Body of pancreas (tissue), 4 donors: ENCODE results near the gene SOX9. TPM values are rescaled to one million over a fixed set of nuclear protein-coding genes. Genes with fewer than 3 reads are reported as not detected.

Source experiments
- ATAC-seq: fragments of 150-250 bp; one replicate; pipeline ENCODE4 v1.9.1; 2016
- DNase-seq, 4 donors: peaks; one replicate each; pipeline ENCODE4 v3.0.0-alpha.2; 2019
- H3K27ac ChIP-seq, 4 donors: fragments of 200-600 bp; sonication (generic); 1 replicate in 3 of 4; 2 replicates in 1 of 4; pipeline versions ENCODE4 v1.5.1 to v1.6.1; 2016 to 2019; ENCODE audit warnings: mild to moderate bottlenecking in 1 of 4, mixed read lengths in 1 of 4, moderate library complexity in 1 of 4
- H3K27me3 ChIP-seq, 2 donors: fragments of 200-600 bp; sonication (generic); one replicate each; pipeline ENCODE4 v1.6.0; 2016; ENCODE audit warnings: mild to moderate bottlenecking in 1 of 2
- H3K36me3 ChIP-seq, 2 donors: fragments of 200-600 bp; sonication (generic); replicated peaks in 1 of 2; 2 replicates each; pipeline ENCODE4 v1.5.1; 2016; ENCODE audit warnings: low read depth in 2 of 2; ENCODE audit not compliant: insufficient read depth in 1 of 2
- H3K4me1 ChIP-seq: fragments of 200-600 bp; sonication (generic); one replicate; pipeline ENCODE4 v1.6.0; 2016
- H3K4me3 ChIP-seq, 2 donors: fragments of 200-600 bp; sonication (generic); 1 replicate in 1 of 2; 2 replicates in 1 of 2; pipeline ENCODE4 v1.5.1; 2016 to 2019
- H3K9me3 ChIP-seq, 3 donors: fragments of 200-600 bp; sonication (generic); 1 replicate in 2 of 3; 2 replicates in 1 of 3; pipeline ENCODE4 v1.5.1; 2016
- POLR2A ChIP-seq, 3 donors: fragments of 450-650 bp; IDR thresholded peaks; one replicate each; pipeline ENCODE4 v1.6.1; 2016; ENCODE audit warnings: antibody characterized with exemption in 3 of 3, mild to moderate bottlenecking in 2 of 3
- WGBS, 2 donors: methylation state at CpG; one replicate each; pipeline ENCODE4 v1.1.5; 2017; 5-methylcytosine and 5-hydroxymethylcytosine counted together
- intact Hi-C: fragments of 100-400 bp; cut with DNase I; formaldehyde crosslinking; loops from one replicate; pipeline ENCODE4 v1.15.1; 2023
- total RNA-seq, 2 donors: library from RNA; depleted of rRNA; stranded (reverse); fragments of >200 nt; gene quantifications; one replicate each; pipeline ENCODE4 v1.1.0, GENCODE V29; 2016
- TF ChIP-seq, protein P1 (sequence below), 7 experiments: fragments of 450-650 bp in 4 of 7; fragments of 200-600 bp in 3 of 7; sonication (generic) in 3 of 7; IDR thresholded peaks; one replicate each; pipeline ENCODE4 v1.5.1; 2016 to 2019; ENCODE audit warnings: antibody characterized with exemption in 7 of 7

SOX9 gene
- total RNA-seq: 10 to 100 TPM; 35.8 to 47.5 TPM

DNA sequence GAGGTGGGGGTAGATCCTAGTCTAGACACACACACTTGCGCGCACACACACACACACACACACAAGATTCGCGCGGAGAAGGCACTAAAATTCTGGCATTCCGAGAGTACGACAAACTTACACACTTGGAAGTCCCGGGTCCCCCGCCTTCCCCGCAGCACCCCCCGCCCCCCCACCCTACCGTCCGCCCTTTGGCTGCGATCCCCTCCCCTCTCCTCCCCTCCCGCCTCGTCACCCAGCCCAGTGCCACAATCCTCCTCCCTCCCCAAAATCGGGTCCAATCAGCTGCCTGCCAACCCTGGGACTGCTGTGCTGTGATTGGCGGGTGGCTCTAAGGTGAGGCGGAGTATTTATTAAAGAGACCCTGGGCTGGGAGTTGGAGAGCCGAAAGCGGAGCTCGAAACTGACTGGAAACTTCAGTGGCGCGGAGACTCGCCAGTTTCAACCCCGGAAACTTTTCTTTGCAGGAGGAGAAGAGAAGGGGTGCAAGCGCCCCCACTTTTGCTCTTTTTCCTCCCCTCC lies at the start of gene SOX9:
TSS of gene SOX9 (plus strand) at position 379 of the 522 bp plus-strand sequence. CDS start 372 bp downstream, outside the sequence.
- peaks cover 39% of the 10 kb centered on the region for H3K4me1 ChIP-seq
- DNase-seq (peak; percentile 94 to 97 (median 96)), ATAC-seq (peak; percentile 88)
- intact Hi-C loops: loop anchor here (10.0 kb wide), 1 partner anchor 414 kb away; no protein-coding TSS in a partner anchor
- H3K27ac ChIP-seq: peak within 1 kb of the TSS; percentile 86 to 96 (median 94)
- TF ChIP-seq POLR2A (IDR thresholded peaks at IDR 0.05): peak; percentile 97 to 99 (median 99)
- TF ChIP-seq, protein P1, sequence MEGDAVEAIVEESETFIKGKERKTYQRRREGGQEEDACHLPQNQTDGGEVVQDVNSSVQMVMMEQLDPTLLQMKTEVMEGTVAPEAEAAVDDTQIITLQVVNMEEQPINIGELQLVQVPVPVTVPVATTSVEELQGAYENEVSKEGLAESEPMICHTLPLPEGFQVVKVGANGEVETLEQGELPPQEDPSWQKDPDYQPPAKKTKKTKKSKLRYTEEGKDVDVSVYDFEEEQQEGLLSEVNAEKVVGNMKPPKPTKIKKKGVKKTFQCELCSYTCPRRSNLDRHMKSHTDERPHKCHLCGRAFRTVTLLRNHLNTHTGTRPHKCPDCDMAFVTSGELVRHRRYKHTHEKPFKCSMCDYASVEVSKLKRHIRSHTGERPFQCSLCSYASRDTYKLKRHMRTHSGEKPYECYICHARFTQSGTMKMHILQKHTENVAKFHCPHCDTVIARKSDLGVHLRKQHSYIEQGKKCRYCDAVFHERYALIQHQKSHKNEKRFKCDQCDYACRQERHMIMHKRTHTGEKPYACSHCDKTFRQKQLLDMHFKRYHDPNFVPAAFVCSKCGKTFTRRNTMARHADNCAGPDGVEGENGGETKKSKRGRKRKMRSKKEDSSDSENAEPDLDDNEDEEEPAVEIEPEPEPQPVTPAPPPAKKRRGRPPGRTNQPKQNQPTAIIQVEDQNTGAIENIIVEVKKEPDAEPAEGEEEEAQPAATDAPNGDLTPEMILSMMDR (IDR thresholded peaks at IDR 0.05): peak in 2 of 7 experiments; percentile 2 to 3
- H3K36me3 ChIP-seq: no peaks in the 10 kb centered on the region
- peak within 1 kb of the TSS; percentile 70 to 79 for H3K4me3 ChIP-seq
- WGBS, 2 donors: 0 to 2% methylated on average over 22 to 25 of the region's 27 CpGs
- no peaks in the 10 kb centered on the region for H3K27me3 ChIP-seq
- H3K9me3 ChIP-seq: no peaks in the 10 kb centered on the region

DNA sequence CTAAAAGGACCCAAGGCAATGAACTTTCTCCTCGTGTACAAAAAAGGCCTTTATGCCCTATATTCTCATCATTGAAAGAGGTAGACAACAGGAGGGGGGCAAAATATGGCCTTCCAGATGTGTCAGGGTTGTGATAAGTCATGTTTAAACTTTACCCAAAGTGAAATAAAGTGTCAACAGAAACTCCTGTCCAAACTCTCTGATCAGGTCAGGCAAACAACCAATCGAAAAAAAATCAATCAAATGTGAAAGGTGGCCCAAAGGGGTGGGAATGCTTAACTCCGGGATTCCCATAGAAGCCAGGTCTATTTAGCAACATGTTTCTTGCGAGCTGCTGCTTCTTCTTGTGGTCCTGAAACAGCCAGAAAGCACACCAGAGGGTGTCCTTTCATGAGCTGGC lies 49.5 kb upstream of the SOX9 start:
- H3K36me3 ChIP-seq: no peaks in the 10 kb centered on the region
- 21 to 27% methylated on average over 4 of the region's 4 CpGs for WGBS, 2 donors
- peak overlapping the region in 3 of 4 donors; percentile 8 to 46 (median 39) for H3K27ac ChIP-seq
- no peaks in the 10 kb centered on the region for H3K9me3 ChIP-seq
- intact Hi-C loops: no loop called here
- H3K27me3 ChIP-seq: no peaks in the 10 kb centered on the region
- H3K4me3 ChIP-seq: no peak overlapping the region
- DNase-seq (no peak), ATAC-seq (no peak)
- peaks cover 25% of the 10 kb centered on the region for H3K4me1 ChIP-seq
- TF ChIP-seq, protein P1 (IDR thresholded peaks at IDR 0.05): no peak
- no peak for TF ChIP-seq POLR2A (IDR thresholded peaks at IDR 0.05)

DNA sequence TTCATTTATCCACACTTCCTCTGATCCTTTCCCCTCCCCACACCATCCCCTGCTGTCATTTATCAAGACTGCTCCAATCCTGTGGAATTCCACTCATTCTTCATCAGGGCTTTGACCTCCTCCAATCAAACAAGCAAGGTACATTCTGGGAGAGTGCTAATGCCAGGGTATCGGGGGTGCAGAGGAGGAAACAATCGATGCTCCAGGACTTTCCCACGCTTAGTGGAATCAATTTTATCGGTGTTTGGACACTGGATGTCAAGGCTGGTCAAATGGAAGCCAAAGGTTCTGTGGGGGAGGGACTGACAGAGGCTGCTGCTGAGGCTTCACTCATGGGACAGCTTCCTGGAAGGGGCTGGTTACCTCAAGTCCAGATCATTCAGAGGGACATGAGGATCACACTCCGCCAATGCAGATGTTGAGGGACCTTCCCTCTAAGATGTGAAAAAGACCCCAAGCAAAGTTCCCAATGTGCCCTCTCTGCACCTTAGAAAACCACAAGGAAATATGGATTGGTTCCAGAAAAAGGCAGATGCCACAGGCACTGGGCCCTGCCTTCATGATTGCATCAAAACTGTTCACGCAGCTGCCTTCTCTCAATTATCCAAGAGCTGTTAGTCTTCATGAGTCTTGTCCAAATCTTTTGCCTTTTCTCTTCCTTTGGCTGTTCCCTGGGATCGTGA lies 44.7 kb upstream of the SOX9 start:
- H3K9me3 ChIP-seq: no peaks in the 10 kb centered on the region
- no peak for TF ChIP-seq POLR2A (IDR thresholded peaks at IDR 0.05)
- TF ChIP-seq, protein P1 (IDR thresholded peaks at IDR 0.05): no peak
- H3K4me1 ChIP-seq: peaks cover 33% of the 10 kb centered on the region
- DNase-seq (peak in 2 of 4 donors; percentile 27 to 34), ATAC-seq (peak; percentile 81)
- intact Hi-C loops: no loop called here
- 49 to 53% methylated on average over 7 of the region's 7 CpGs for WGBS, 2 donors
- no peak overlapping the region for H3K4me3 ChIP-seq
- H3K27me3 ChIP-seq: no peaks in the 10 kb centered on the region
- peak overlapping the region; percentile 25 to 62 (median 57) for H3K27ac ChIP-seq
- no peaks in the 10 kb centered on the region for H3K36me3 ChIP-seq

DNA sequence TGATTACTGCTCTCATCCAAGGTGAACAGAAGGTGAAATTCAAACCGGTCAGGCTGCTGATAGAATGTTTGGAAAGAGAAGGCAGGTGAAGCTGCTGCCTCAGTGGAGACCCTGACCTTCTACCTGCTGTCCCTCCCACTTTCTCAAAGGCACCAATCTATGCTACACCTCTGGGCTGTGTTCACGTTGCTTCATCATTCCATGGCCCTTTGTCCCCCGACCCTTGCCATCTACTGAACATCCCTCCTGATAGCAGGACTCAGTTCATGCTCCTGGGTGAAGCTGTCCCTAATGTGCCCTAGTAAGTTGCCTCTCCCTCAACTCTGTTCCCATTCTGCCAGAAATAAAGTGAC lies 44.2 kb upstream of the SOX9 start:
- Histone ChIP-seq H3K4me1 (peaks cover 28% of the 10 kb centered on the region), H3K4me3 (no peak overlapping the region), H3K36me3 (no peaks in the 10 kb centered on the region), H3K27ac (peak overlapping the region in 3 of 4 donors; percentile 53 to 62 (median 61)), H3K9me3 (no peaks in the 10 kb centered on the region), H3K27me3 (no peaks in the 10 kb centered on the region)
- no peak for DNase-seq
- no peak for TF ChIP-seq POLR2A (IDR thresholded peaks at IDR 0.05)
- TF ChIP-seq, protein P1 (IDR thresholded peaks at IDR 0.05): no peak
- intact Hi-C loops: no loop called here
- 63 to 66% methylated on average over 3 of the region's 3 CpGs for WGBS, 2 donors
- no peak for ATAC-seq
